ENCODE measurements around the gene CHCHD1. TPM values are rescaled to one million over a fixed set of nuclear protein-coding genes. Genes with fewer than 3 reads are reported as not detected.

CHCHD1 gene
- total and polyA plus RNA-seq, 4 experiments from 2014 or later = 21.8 to 56.0 (median 28.5) TPM

GRCh38 chr10:73773152-73773879 is 8.5 kb upstream of the CHCHD1 start:
- Histone ChIP-seq H3K4me1 (ENCODE audit: insufficient read depth, low read length) (peaks cover 58% of the 10 kb centered on the region), H3K4me3 (ENCODE audit: low read length in 2 of 2) (peak overlapping the region; percentile 92 to 95), H3K27me3 (ENCODE audit: insufficient read depth, low read length) (no peaks in the 10 kb centered on the region), H3K27ac (ENCODE audit: low read depth, low read length) (peak overlapping the region; percentile 86), H3K36me3 (ENCODE audit: insufficient read depth, low read length) (peaks cover 39% of the 10 kb centered on the region), H3K9me3 (ENCODE audit: control insufficient read depth in 1 of 2, low read length in 2 of 2) (no peaks in the 10 kb centered on the region)
- Mint-ChIP-seq H3K27me3 (no peaks in the 10 kb centered on the region), H3K4me3 (peak overlapping the region; percentile 93 to 99 (median 96)), H3K36me3 (peaks cover 28 to 66% of the 10 kb centered on the region in 2 donors), H3K4me1 (peaks cover 36 to 80% (median 50%) of the 10 kb centered on the region in 4 donors), H3K9me3 (no peaks in the 10 kb centered on the region), H3K27ac (peak overlapping the region; percentile 84 to 98 (median 96))
- intact Hi-C loops (cut with micrococcal nuclease) = loop anchor here (2.0 to 10.0 kb wide), 2 partner anchors 43 to 279 kb away; partner anchors contain the start of gene PPP3CB
- POLR2A ChIA-PET (ENCODE audit: partially characterized antibody) = interaction anchor here (0.7 to 10.1 kb wide), 26 partner anchors 11 to 1437 kb away, joined by 3 to 286 read pairs (median 8); partner anchors contain the start of genes CAMK2G, CHCHD1, NDST2 and PPP3CB
- DNase-seq = peak in 2 of 5 donors; percentile 29 to 41
- CTCF ChIA-PET (ENCODE audit: partially characterized antibody) = interaction anchor here (0.6 to 11.0 kb wide), 8 partner anchors 7 to 162 kb away, joined by 3 to 101 read pairs (median 6); partner anchors contain the start of gene CHCHD1

GRCh38 chr10:73774637-73775036 is 7.2 kb upstream of the CHCHD1 start:
- H3K4me3 Mint-ChIP-seq = peak overlapping the region; percentile 93 to 99 (median 96)
- H3K9me3 Mint-ChIP-seq = no peaks in the 10 kb centered on the region
- ChIA-PET POLR2A (ENCODE audit: partially characterized antibody) (interaction anchor here (3.6 to 10.1 kb wide), 3 partner anchors 10 to 100 kb away, joined by 29 to 286 read pairs (median 77); partner anchors contain the start of genes CAMK2G, CHCHD1, NDST2 and ZSWIM8), CTCF (ENCODE audit: partially characterized antibody) (interaction anchor here (1.5 to 2.8 kb wide), 3 partner anchors 11 to 104 kb away, joined by 5 to 20 read pairs (median 6); no protein-coding TSS in a partner anchor)
- no peak for DNase-seq
- no peaks in the 10 kb centered on the region for H3K27me3 Mint-ChIP-seq
- Histone ChIP-seq H3K4me3 (ENCODE audit: low read length in 2 of 2) (peak overlapping the region; percentile 29 to 44), H3K4me1 (ENCODE audit: insufficient read depth, low read length) (peaks cover 47% of the 10 kb centered on the region), H3K27ac (ENCODE audit: low read depth, low read length) (no peak overlapping the region), H3K9me3 (ENCODE audit: control insufficient read depth in 1 of 2, low read length in 2 of 2) (no peaks in the 10 kb centered on the region), H3K27me3 (ENCODE audit: insufficient read depth, low read length) (no peaks in the 10 kb centered on the region), H3K36me3 (ENCODE audit: insufficient read depth, low read length) (peaks cover 39% of the 10 kb centered on the region)
- peaks cover 23 to 58% of the 10 kb centered on the region in 2 donors for H3K36me3 Mint-ChIP-seq
- H3K27ac Mint-ChIP-seq = peak overlapping the region in 5 of 7 donors; percentile 7 to 96 (median 83)
- intact Hi-C loops (cut with micrococcal nuclease) = loop anchor here (10.0 kb wide), 1 partner anchor 280 kb away; the partner anchor contains the start of gene PPP3CB
- H3K4me1 Mint-ChIP-seq = peaks cover 26 to 69% (median 40%) of the 10 kb centered on the region in 4 donors

GRCh38 chr10:73779018-73779417 is 2.8 kb upstream of the CHCHD1 start:
- POLR2A ChIA-PET (ENCODE audit: partially characterized antibody) = interaction anchor here (0.6 to 4.7 kb wide), 5 partner anchors 10 to 322 kb away, joined by 3 to 31 read pairs (median 6); no protein-coding TSS in a partner anchor
- Histone ChIP-seq H3K9me3 (ENCODE audit: control insufficient read depth in 1 of 2, low read length in 2 of 2) (no peaks in the 10 kb centered on the region), H3K27me3 (ENCODE audit: insufficient read depth, low read length) (no peaks in the 10 kb centered on the region), H3K36me3 (ENCODE audit: insufficient read depth, low read length) (peaks cover 27% of the 10 kb centered on the region), H3K27ac (ENCODE audit: low read depth, low read length) (no peak overlapping the region), H3K4me1 (ENCODE audit: insufficient read depth, low read length) (peaks cover 57% of the 10 kb centered on the region), H3K4me3 (ENCODE audit: low read length in 2 of 2) (no peak overlapping the region)
- Mint-ChIP-seq H3K4me1 (peaks cover 43 to 68% (median 54%) of the 10 kb centered on the region in 4 donors), H3K27me3 (no peaks in the 10 kb centered on the region), H3K27ac (peak overlapping the region in 1 of 7 donors; percentile 76), H3K9me3 (peaks cover 0 to 2% (median 0%) of the 10 kb centered on the region in 8 donors), H3K36me3 (peaks cover 18 to 37% of the 10 kb centered on the region in 2 donors), H3K4me3 (no peak overlapping the region)
- DNase-seq = no peak
- CTCF ChIA-PET (ENCODE audit: partially characterized antibody) = interaction anchor here (0.6 to 8.0 kb wide), 2 partner anchors 10 to 684 kb away, joined by 3 to 101 read pairs; a partner anchor contains a TSS
- intact Hi-C loops (cut with micrococcal nuclease) = loop anchor here (10.0 kb wide), 1 partner anchor 284 kb away; the partner anchor contains the start of gene PPP3CB

GRCh38 chr10:73779539-73780197 is 2.2 kb upstream of the CHCHD1 start:
- H3K27me3 ChIP-seq (ENCODE audit: insufficient read depth, low read length) = no peaks in the 10 kb centered on the region
- peak overlapping the region; percentile 53 to 100 (median 69) for H3K4me3 Mint-ChIP-seq
- H3K27ac Mint-ChIP-seq = peak overlapping the region; percentile 25 to 97 (median 76)
- H3K27ac ChIP-seq (ENCODE audit: low read depth, low read length) = no peak overlapping the region
- intact Hi-C loops (cut with micrococcal nuclease) = loop anchor here (10.0 kb wide), 3 partner anchors 285 to 1455 kb away; partner anchors contain the start of genes COMTD1, KAT6B and PPP3CB
- POLR2A ChIA-PET (ENCODE audit: partially characterized antibody) = interaction anchor here (0.6 to 10.8 kb wide), 6 partner anchors 7 to 323 kb away, joined by 3 to 286 read pairs (median 6); a partner anchor contains a TSS
- peaks cover 55% of the 10 kb centered on the region for H3K4me1 ChIP-seq (ENCODE audit: insufficient read depth, low read length)
- H3K9me3 Mint-ChIP-seq = peaks cover 0 to 2% (median 0%) of the 10 kb centered on the region in 8 donors
- CTCF ChIA-PET (ENCODE audit: partially characterized antibody) = interaction anchor here (0.6 to 8.0 kb wide), 3 partner anchors 11 to 685 kb away, joined by 3 to 101 read pairs (median 3); a partner anchor contains a TSS
- no peaks in the 10 kb centered on the region for H3K27me3 Mint-ChIP-seq
- peaks cover 27% of the 10 kb centered on the region for H3K36me3 ChIP-seq (ENCODE audit: insufficient read depth, low read length)
- H3K4me1 Mint-ChIP-seq = peaks cover 37 to 64% (median 48%) of the 10 kb centered on the region in 4 donors
- H3K4me3 ChIP-seq (ENCODE audit: low read length in 2 of 2) = no peak overlapping the region
- H3K36me3 Mint-ChIP-seq = peaks cover 17 to 34% of the 10 kb centered on the region in 2 donors
- H3K9me3 ChIP-seq (ENCODE audit: control insufficient read depth in 1 of 2, low read length in 2 of 2) = no peaks in the 10 kb centered on the region
- DNase-seq = no peak

GRCh38 chr10:73780301-73780700 is 1.5 kb upstream of the CHCHD1 start:
- H3K9me3 ChIP-seq (ENCODE audit: control insufficient read depth in 1 of 2, low read length in 2 of 2) = no peaks in the 10 kb centered on the region
- peaks cover 36 to 64% (median 46%) of the 10 kb centered on the region in 4 donors for H3K4me1 Mint-ChIP-seq
- peaks cover 15 to 36% of the 10 kb centered on the region in 2 donors for H3K36me3 Mint-ChIP-seq
- POLR2A ChIA-PET (ENCODE audit: partially characterized antibody) = interaction anchor here (0.8 to 10.8 kb wide), 7 partner anchors 8 to 99 kb away, joined by 3 to 286 read pairs (median 7); partner anchors contain the start of gene SEC24C
- H3K36me3 ChIP-seq (ENCODE audit: insufficient read depth, low read length) = peaks cover 22% of the 10 kb centered on the region
- CTCF ChIA-PET (ENCODE audit: partially characterized antibody) = interaction anchor here (8.0 kb wide), 1 partner anchor 12 kb away, joined by 101 read pairs; a partner anchor contains a TSS
- peaks cover 0 to 4% (median 0%) of the 10 kb centered on the region in 8 donors for H3K9me3 Mint-ChIP-seq
- peaks cover 1 to 2% of the 10 kb centered on the region in 2 donors for H3K27me3 Mint-ChIP-seq
- intact Hi-C loops (cut with micrococcal nuclease) = loop anchor here (10.0 kb wide), 2 partner anchors 1044 to 1454 kb away; partner anchors contain the start of genes COMTD1 and KAT6B
- peaks cover 53% of the 10 kb centered on the region for H3K4me1 ChIP-seq (ENCODE audit: insufficient read depth, low read length)
- no peak overlapping the region for H3K4me3 ChIP-seq (ENCODE audit: low read length in 2 of 2)
- no peaks in the 10 kb centered on the region for H3K27me3 ChIP-seq (ENCODE audit: insufficient read depth, low read length)
- H3K27ac ChIP-seq (ENCODE audit: low read depth, low read length) = no peak overlapping the region
- no peak for DNase-seq
- peak overlapping the region; percentile 99 to 100 (median 100) for H3K4me3 Mint-ChIP-seq
- H3K27ac Mint-ChIP-seq = peak overlapping the region; percentile 25 to 99 (median 92)

- H3K4me3 ChIP-seq (ENCODE audit: low read length in 2 of 2) = peak overlapping the region; percentile 34 to 90
- no peak for DNase-seq
- peaks cover 46% of the 10 kb centered on the region for H3K4me1 ChIP-seq (ENCODE audit: insufficient read depth, low read length)
- Mint-ChIP-seq H3K4me3 (peak overlapping the region; percentile 99 to 100 (median 100)), H3K27me3 (peaks cover 2% of the 10 kb centered on the region in 2 donors), H3K4me1 (peaks cover 32 to 62% (median 43%) of the 10 kb centered on the region in 4 donors), H3K36me3 (peaks cover 8 to 34% of the 10 kb centered on the region in 2 donors), H3K27ac (peak overlapping the region; percentile 84 to 99 (median 98)), H3K9me3 (peaks cover 0 to 5% (median 0%) of the 10 kb centered on the region in 8 donors)
- POLR2A ChIA-PET (ENCODE audit: partially characterized antibody) = interaction anchor here (0.8 to 10.8 kb wide), 9 partner anchors 8 to 98 kb away, joined by 3 to 286 read pairs (median 8); partner anchors contain the start of genes CAMK2G and SEC24C
- intact Hi-C loops (cut with micrococcal nuclease) = loop anchor here (10.0 kb wide), 2 partner anchors 1044 to 1454 kb away; partner anchors contain the start of genes COMTD1 and KAT6B
- CTCF ChIA-PET (ENCODE audit: partially characterized antibody) = interaction anchor here (1.0 to 8.0 kb wide), 4 partner anchors 8 to 99 kb away, joined by 3 to 101 read pairs (median 4); a partner anchor contains a TSS
- no peaks in the 10 kb centered on the region for H3K27me3 ChIP-seq (ENCODE audit: insufficient read depth, low read length)
- peaks cover 17% of the 10 kb centered on the region for H3K36me3 ChIP-seq (ENCODE audit: insufficient read depth, low read length)
- no peaks in the 10 kb centered on the region for H3K9me3 ChIP-seq (ENCODE audit: control insufficient read depth in 1 of 2, low read length in 2 of 2)
- H3K27ac ChIP-seq (ENCODE audit: low read depth, low read length) = peak overlapping the region; percentile 90
Measured at GRCh38 chr10:73780966-73781365, 882 bp upstream of the CHCHD1 start.
